ENCODE data around the gene UXT. TPM values are rescaled to one million over a fixed set of nuclear protein-coding genes. Genes with fewer than 3 reads are reported as not detected.

The UXT gene
- total and polyA plus RNA-seq, 2 experiments from 2014 or later = 58.4 to 141 TPM

DNA sequence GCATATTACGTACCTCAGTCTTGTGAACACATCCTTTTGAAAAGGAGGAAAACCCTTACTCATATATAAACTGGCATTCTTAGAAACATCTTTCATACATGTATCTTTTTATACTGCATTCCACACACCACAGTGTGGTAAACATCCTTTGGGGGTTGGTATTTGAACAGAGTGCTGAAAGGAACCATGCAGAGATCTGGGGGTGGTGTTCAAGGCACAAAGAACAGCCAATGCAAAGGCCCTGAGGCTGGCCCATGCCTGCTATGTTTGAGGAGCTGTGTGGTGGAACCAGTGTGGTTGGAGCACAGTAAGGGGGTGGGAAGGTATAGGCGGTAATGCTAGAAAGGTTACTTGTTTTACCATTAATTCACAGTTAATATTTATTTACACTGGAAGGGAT, 10.6 kb downstream of the UXT start (continued):
- TF ChIP-seq, protein P1, sequence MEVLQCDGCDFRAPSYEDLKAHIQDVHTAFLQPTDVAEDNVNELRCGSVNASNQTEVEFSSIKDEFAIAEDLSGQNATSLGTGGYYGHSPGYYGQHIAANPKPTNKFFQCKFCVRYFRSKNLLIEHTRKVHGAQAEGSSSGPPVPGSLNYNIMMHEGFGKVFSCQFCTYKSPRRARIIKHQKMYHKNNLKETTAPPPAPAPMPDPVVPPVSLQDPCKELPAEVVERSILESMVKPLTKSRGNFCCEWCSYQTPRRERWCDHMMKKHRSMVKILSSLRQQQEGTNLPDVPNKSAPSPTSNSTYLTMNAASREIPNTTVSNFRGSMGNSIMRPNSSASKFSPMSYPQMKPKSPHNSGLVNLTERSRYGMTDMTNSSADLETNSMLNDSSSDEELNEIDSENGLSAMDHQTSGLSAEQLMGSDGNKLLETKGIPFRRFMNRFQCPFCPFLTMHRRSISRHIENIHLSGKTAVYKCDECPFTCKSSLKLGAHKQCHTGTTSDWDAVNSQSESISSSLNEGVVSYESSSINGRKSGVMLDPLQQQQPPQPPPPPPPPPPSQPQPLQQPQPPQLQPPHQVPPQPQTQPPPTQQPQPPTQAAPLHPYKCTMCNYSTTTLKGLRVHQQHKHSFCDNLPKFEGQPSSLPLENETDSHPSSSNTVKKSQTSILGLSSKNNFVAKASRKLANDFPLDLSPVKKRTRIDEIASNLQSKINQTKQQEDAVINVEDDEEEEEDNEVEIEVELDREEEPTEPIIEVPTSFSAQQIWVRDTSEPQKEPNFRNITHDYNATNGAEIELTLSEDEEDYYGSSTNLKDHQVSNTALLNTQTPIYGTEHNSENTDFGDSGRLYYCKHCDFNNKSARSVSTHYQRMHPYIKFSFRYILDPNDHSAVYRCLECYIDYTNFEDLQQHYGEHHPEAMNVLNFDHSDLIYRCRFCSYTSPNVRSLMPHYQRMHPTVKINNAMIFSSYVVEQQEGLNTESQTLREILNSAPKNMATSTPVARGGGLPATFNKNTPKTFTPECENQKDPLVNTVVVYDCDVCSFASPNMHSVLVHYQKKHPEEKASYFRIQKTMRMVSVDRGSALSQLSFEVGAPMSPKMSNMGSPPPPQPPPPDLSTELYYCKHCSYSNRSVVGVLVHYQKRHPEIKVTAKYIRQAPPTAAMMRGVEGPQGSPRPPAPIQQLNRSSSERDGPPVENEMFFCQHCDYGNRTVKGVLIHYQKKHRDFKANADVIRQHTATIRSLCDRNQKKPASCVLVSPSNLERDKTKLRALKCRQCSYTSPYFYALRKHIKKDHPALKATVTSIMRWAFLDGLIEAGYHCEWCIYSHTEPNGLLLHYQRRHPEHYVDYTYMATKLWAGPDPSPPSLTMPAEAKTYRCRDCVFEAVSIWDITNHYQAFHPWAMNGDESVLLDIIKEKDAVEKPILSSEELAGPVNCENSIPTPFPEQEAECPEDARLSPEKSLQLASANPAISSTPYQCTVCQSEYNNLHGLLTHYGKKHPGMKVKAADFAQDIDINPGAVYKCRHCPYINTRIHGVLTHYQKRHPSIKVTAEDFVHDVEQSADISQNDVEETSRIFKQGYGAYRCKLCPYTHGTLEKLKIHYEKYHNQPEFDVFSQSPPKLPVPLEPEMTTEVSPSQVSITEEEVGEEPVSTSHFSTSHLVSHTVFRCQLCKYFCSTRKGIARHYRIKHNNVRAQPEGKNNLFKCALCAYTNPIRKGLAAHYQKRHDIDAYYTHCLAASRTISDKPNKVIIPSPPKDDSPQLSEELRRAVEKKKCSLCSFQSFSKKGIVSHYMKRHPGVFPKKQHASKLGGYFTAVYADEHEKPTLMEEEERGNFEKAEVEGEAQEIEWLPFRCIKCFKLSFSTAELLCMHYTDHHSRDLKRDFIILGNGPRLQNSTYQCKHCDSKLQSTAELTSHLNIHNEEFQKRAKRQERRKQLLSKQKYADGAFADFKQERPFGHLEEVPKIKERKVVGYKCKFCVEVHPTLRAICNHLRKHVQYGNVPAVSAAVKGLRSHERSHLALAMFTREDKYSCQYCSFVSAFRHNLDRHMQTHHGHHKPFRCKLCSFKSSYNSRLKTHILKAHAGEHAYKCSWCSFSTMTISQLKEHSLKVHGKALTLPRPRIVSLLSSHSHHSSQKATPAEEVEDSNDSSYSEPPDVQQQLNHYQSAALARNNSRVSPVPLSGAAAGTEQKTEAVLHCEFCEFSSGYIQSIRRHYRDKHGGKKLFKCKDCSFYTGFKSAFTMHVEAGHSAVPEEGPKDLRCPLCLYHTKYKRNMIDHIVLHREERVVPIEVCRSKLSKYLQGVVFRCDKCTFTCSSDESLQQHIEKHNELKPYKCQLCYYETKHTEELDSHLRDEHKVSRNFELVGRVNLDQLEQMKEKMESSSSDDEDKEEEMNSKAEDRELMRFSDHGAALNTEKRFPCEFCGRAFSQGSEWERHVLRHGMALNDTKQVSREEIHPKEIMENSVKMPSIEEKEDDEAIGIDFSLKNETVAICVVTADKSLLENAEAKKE (CRISPR knock-in tag; IDR thresholded peaks at IDR 0.05) = no peak
- TF ChIP-seq, protein P2, sequence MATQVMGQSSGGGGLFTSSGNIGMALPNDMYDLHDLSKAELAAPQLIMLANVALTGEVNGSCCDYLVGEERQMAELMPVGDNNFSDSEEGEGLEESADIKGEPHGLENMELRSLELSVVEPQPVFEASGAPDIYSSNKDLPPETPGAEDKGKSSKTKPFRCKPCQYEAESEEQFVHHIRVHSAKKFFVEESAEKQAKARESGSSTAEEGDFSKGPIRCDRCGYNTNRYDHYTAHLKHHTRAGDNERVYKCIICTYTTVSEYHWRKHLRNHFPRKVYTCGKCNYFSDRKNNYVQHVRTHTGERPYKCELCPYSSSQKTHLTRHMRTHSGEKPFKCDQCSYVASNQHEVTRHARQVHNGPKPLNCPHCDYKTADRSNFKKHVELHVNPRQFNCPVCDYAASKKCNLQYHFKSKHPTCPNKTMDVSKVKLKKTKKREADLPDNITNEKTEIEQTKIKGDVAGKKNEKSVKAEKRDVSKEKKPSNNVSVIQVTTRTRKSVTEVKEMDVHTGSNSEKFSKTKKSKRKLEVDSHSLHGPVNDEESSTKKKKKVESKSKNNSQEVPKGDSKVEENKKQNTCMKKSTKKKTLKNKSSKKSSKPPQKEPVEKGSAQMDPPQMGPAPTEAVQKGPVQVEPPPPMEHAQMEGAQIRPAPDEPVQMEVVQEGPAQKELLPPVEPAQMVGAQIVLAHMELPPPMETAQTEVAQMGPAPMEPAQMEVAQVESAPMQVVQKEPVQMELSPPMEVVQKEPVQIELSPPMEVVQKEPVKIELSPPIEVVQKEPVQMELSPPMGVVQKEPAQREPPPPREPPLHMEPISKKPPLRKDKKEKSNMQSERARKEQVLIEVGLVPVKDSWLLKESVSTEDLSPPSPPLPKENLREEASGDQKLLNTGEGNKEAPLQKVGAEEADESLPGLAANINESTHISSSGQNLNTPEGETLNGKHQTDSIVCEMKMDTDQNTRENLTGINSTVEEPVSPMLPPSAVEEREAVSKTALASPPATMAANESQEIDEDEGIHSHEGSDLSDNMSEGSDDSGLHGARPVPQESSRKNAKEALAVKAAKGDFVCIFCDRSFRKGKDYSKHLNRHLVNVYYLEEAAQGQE (IDR thresholded peaks at IDR 0.05; ENCODE audit: unreplicated experiment) = no peak
- TF ChIP-seq EZH2phosphoT487 (IDR thresholded peaks at IDR 0.05; ENCODE audit: unreplicated experiment) = no peak
- TF ChIP-seq EZH2 (IDR thresholded peaks at IDR 0.05; ENCODE audit: low read depth, unreplicated experiment) = no peak
- TF ChIP-seq STAT1 (IDR thresholded peaks at IDR 0.05; ENCODE audit: unreplicated experiment) = no peak

DNA sequence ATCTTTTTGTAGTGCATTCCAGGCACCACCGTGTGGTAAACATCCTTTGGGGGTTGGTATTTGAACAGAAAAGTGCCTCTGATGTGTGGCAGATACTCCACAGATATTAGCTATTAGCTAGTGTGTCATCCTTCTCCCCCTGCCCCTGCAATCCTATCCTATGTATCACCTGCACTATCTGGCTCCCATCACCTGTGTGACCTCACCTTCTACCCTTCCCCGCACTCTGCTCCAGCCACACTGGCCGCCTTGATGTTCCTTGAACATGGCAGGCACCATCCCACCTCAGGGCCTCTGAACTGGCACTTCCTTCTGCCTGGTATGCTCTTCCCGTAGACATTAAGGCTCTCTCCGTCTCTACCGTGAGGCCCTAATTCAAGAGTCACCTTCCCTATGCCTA, 12.3 kb downstream of the UXT start:
- Histone ChIP-seq H3K9me2 (ENCODE audit: insufficient read depth) (no peaks in the 10 kb centered on the region), H3K4me3 (no peak overlapping the region), H2AFZ (no peak overlapping the region), H3K27me3 (ENCODE audit: insufficient read depth) (no peaks in the 10 kb centered on the region), H3K27ac (ENCODE audit: low read depth) (no peak overlapping the region), H4K20me1 (replicated peaks; ENCODE audit: insufficient read depth) (no peaks in the 10 kb centered on the region; the same call in 1 of the 2 replicates), H3K36me3 (ENCODE audit: insufficient read depth) (no peaks in the 10 kb centered on the region; the same call in 1 of the 2 replicates), H3F3A (replicated peaks; ENCODE audit: low read depth) (no peaks in the 10 kb centered on the region), H3K79me2 (replicated peaks; ENCODE audit: insufficient read depth) (peaks cover 34% of the 10 kb centered on the region), H3K4me1 (ENCODE audit: insufficient read depth) (peaks cover 2% of the 10 kb centered on the region; the same call in 1 of the 2 replicates), H3K4me2 (no peak overlapping the region)
- Mint-ChIP-seq H3K4me3 (no peak overlapping the region), H3K36me3 (ENCODE audit: low read depth) (peaks cover 22% of the 10 kb centered on the region), H3K4me1 (peaks cover 23% of the 10 kb centered on the region), H3K27me3 (ENCODE audit: insufficient read depth, low read depth, poor library complexity) (peaks cover 13% of the 10 kb centered on the region), H3K27ac (no peak overlapping the region), H3K9me3 (peaks cover 2% of the 10 kb centered on the region; the same call in 1 of the 3 replicates)
- DNase-seq (ENCODE audit: low spot score) (no peak), ATAC-seq (no peak)
- no peak for TF ChIP-seq EZH2 (IDR thresholded peaks at IDR 0.05; ENCODE audit: low read depth, unreplicated experiment)
- TF ChIP-seq ZNF331 (CRISPR knock-in tag; IDR thresholded peaks at IDR 0.05; ENCODE audit: low read depth) = no peak
- no peak for TF ChIP-seq ZNF114 (CRISPR knock-in tag; IDR thresholded peaks at IDR 0.05)
- TF ChIP-seq EZH2phosphoT487 (IDR thresholded peaks at IDR 0.05; ENCODE audit: unreplicated experiment) = no peak
- no peak for TF ChIP-seq JUNB (IDR thresholded peaks at IDR 0.05; ENCODE audit: unreplicated experiment)
- no peak for TF ChIP-seq STAT1 (IDR thresholded peaks at IDR 0.05; ENCODE audit: unreplicated experiment)
- TF ChIP-seq, protein P2 (IDR thresholded peaks at IDR 0.05; ENCODE audit: unreplicated experiment) = no peak
- TF ChIP-seq, protein P3, sequence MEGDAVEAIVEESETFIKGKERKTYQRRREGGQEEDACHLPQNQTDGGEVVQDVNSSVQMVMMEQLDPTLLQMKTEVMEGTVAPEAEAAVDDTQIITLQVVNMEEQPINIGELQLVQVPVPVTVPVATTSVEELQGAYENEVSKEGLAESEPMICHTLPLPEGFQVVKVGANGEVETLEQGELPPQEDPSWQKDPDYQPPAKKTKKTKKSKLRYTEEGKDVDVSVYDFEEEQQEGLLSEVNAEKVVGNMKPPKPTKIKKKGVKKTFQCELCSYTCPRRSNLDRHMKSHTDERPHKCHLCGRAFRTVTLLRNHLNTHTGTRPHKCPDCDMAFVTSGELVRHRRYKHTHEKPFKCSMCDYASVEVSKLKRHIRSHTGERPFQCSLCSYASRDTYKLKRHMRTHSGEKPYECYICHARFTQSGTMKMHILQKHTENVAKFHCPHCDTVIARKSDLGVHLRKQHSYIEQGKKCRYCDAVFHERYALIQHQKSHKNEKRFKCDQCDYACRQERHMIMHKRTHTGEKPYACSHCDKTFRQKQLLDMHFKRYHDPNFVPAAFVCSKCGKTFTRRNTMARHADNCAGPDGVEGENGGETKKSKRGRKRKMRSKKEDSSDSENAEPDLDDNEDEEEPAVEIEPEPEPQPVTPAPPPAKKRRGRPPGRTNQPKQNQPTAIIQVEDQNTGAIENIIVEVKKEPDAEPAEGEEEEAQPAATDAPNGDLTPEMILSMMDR (conservative IDR thresholded peaks at IDR 0.05; ENCODE audit: low read depth in 2 of 2) = no peak
